Tibial nerve (tissue), 4 donors: Measurements from ENCODE around the gene TMEM186. TPM values are rescaled to one million over a fixed set of nuclear protein-coding genes. Genes with fewer than 3 reads are reported as not detected.

Source experiments
- DNase-seq, 2 donors: peaks; one replicate each; pipeline ENCODE4 v3.0.0-alpha.2; 2019; ENCODE audit warnings: low spot score in 2 of 2
- H3K27ac ChIP-seq, 4 donors: fragments of 200-600 bp; sonication (generic) in 3 of 4; one replicate each; pipeline ENCODE4 v1.5.1; 2017 to 2019; ENCODE audit warnings: mild to moderate bottlenecking in 1 of 4
- H3K27me3 ChIP-seq, 2 donors: fragments of 200-600 bp; sonication (generic) in 1 of 2; one replicate each; pipeline versions ENCODE4 v1.5.1 to v1.6.0; 2017 to 2019
- H3K36me3 ChIP-seq, 3 donors: fragments of 200-600 bp; sonication (generic); one replicate each; pipeline ENCODE4 v1.5.1; 2018 to 2019
- H3K4me1 ChIP-seq, 4 donors: fragments of 200-600 bp; sonication (generic) in 3 of 4; one replicate each; pipeline ENCODE4 v1.5.1; 2017 to 2019
- H3K4me3 ChIP-seq, 4 donors: fragments of 200-600 bp; sonication (generic) in 3 of 4; one replicate each; pipeline ENCODE4 v1.5.1; 2017 to 2019; ENCODE audit warnings: mild to moderate bottlenecking in 1 of 4, moderate library complexity in 1 of 4
- H3K9me3 ChIP-seq, 4 donors: fragments of 200-600 bp; sonication (generic) in 3 of 4; one replicate each; pipeline ENCODE4 v1.5.1; 2017 to 2019
- EP300 ChIP-seq, 2 donors: sonication (generic); formaldehyde crosslinking; IDR thresholded peaks; one replicate each; pipeline ENCODE4 v1.6.1; 2017; ENCODE audit warnings: antibody characterized with exemption in 2 of 2, mild to moderate bottlenecking in 1 of 2
- POLR2A ChIP-seq, 2 donors: fragments of 450-650 bp; IDR thresholded peaks; one replicate each; pipeline ENCODE4 v1.6.1; 2017; ENCODE audit warnings: antibody characterized with exemption in 2 of 2, mild to moderate bottlenecking in 2 of 2, moderate library complexity in 2 of 2
- WGBS, 2 donors: methylation state at CpG; one replicate each; pipeline ENCODE4 v1.1.5; 2018; 5-methylcytosine and 5-hydroxymethylcytosine counted together
- total RNA-seq, 4 donors: library from RNA; depleted of rRNA; stranded (reverse); fragments of >200 nt; gene quantifications; one replicate each; pipeline ENCODE4 v1.1.0, GENCODE V29; 2016
- TF ChIP-seq, protein P1 (sequence below), 5 experiments: fragments of 200-600 bp in 3 of 5; fragments of 450-650 bp in 2 of 5; sonication (generic) in 3 of 5; IDR thresholded peaks; one replicate each; pipeline ENCODE4 v1.5.1; 2016 to 2019; ENCODE audit warnings: antibody characterized with exemption in 5 of 5, mild to moderate bottlenecking in 3 of 5, moderate library complexity in 2 of 5

TMEM186 gene
- total RNA-seq, 4 donors from 2014 or later, result 5.7 to 9.6 (median 7.2) TPM

DNA sequence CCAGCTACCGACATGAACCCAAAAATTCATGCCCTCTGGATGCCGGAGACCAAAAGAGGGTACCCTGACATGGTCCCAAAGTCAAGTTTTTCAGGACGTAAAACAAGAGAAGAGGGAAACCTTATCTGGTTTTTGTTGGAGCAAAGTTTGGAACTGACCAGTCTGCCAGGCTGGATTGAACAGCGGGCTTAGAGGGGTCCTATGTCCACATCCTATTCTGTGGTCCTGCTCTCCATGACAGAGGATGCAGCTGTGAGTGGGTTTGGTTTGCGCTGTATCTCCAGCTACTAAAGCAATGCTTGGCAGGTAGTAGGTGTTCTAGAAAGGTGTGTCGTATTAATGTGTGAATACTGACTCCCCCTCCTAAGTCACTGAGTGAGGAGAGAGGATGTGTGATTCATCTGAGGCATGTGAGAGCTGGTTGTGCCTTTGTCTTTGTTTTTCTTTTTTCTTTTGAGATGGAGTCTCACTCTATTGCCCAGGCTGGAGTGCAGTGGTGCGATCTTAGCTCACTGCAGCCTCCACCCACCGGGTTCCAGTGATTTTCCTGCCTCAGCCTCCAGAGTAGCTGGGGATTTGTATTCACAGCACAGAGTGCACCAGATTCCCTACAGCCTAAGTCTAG lies 31.2 kb upstream of the TMEM186 start:
- no peak overlapping the region for H3K27ac ChIP-seq
- H3K9me3 ChIP-seq, result no peaks in the 10 kb centered on the region
- TF ChIP-seq POLR2A (IDR thresholded peaks at IDR 0.05) (no peak), EP300 (IDR thresholded peaks at IDR 0.05) (no peak)
- TF ChIP-seq, protein P1, sequence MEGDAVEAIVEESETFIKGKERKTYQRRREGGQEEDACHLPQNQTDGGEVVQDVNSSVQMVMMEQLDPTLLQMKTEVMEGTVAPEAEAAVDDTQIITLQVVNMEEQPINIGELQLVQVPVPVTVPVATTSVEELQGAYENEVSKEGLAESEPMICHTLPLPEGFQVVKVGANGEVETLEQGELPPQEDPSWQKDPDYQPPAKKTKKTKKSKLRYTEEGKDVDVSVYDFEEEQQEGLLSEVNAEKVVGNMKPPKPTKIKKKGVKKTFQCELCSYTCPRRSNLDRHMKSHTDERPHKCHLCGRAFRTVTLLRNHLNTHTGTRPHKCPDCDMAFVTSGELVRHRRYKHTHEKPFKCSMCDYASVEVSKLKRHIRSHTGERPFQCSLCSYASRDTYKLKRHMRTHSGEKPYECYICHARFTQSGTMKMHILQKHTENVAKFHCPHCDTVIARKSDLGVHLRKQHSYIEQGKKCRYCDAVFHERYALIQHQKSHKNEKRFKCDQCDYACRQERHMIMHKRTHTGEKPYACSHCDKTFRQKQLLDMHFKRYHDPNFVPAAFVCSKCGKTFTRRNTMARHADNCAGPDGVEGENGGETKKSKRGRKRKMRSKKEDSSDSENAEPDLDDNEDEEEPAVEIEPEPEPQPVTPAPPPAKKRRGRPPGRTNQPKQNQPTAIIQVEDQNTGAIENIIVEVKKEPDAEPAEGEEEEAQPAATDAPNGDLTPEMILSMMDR (IDR thresholded peaks at IDR 0.05), result no peak
- 92 to 95% methylated on average over 8 of the region's 8 CpGs for WGBS, 2 donors
- H3K36me3 ChIP-seq, result peaks cover 0 to 59% (median 3%) of the 10 kb centered on the region in 3 donors
- H3K4me3 ChIP-seq, result no peak overlapping the region
- H3K4me1 ChIP-seq, result peaks cover 0 to 5% (median 0%) of the 10 kb centered on the region in 4 donors
- DNase-seq, result no peak
- no peaks in the 10 kb centered on the region for H3K27me3 ChIP-seq

DNA sequence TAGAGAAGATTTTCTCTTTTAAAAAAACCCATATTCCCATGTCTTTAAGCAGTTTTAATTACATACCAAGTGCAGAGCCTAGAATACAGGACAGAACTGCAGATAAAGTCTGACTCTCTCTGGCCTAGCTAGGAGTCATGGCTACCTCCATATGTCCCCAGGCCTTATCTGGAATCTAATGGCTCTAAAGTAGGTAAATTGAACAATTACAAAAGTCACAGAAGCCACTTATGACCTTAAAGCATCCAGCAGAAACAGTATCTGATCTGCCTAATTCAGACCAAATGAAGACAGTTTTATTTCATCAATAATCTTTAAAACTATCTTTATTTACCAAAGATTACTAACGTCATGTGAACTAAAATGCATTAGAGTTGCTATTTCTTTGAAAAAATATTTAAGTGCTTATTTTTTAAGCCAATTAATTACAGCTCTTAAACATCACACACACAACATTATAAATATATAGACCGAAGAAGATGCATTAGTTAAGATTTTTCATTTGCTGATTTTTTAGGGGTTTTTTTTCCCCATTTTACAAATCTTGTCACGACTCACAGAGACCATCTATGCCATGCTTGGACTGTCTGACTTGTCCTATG lies 28.9 kb upstream of the TMEM186 start:
- H3K27me3 ChIP-seq, result no peaks in the 10 kb centered on the region
- no peak for DNase-seq
- WGBS, 2 donors, result 77% methylated on average over 3 of the region's 3 CpGs
- peaks cover 0 to 11% (median 0%) of the 10 kb centered on the region in 4 donors for H3K4me1 ChIP-seq
- no peaks in the 10 kb centered on the region for H3K9me3 ChIP-seq
- H3K36me3 ChIP-seq, result peaks cover 0 to 48% (median 3%) of the 10 kb centered on the region in 3 donors
- H3K4me3 ChIP-seq, result no peak overlapping the region
- TF ChIP-seq EP300 (IDR thresholded peaks at IDR 0.05) (no peak), POLR2A (IDR thresholded peaks at IDR 0.05) (no peak)
- TF ChIP-seq, protein P1 (IDR thresholded peaks at IDR 0.05), result no peak
- H3K27ac ChIP-seq, result no peak overlapping the region

- Histone ChIP-seq H3K27ac (no peak overlapping the region), H3K4me1 (peaks cover 0 to 12% (median 0%) of the 10 kb centered on the region in 4 donors), H3K4me3 (no peak overlapping the region), H3K27me3 (no peaks in the 10 kb centered on the region), H3K9me3 (no peaks in the 10 kb centered on the region), H3K36me3 (peaks cover 0 to 54% (median 4%) of the 10 kb centered on the region in 3 donors)
- TF ChIP-seq, protein P1 (IDR thresholded peaks at IDR 0.05), result no peak
- TF ChIP-seq EP300 (IDR thresholded peaks at IDR 0.05) (no peak), POLR2A (IDR thresholded peaks at IDR 0.05) (no peak)
- 83 to 88% methylated on average over 3 of the region's 3 CpGs for WGBS, 2 donors
- DNase-seq, result no peak
Observed at GRCh38 chr16:8822403-8822802, 25.0 kb upstream of the TMEM186 start.

DNA sequence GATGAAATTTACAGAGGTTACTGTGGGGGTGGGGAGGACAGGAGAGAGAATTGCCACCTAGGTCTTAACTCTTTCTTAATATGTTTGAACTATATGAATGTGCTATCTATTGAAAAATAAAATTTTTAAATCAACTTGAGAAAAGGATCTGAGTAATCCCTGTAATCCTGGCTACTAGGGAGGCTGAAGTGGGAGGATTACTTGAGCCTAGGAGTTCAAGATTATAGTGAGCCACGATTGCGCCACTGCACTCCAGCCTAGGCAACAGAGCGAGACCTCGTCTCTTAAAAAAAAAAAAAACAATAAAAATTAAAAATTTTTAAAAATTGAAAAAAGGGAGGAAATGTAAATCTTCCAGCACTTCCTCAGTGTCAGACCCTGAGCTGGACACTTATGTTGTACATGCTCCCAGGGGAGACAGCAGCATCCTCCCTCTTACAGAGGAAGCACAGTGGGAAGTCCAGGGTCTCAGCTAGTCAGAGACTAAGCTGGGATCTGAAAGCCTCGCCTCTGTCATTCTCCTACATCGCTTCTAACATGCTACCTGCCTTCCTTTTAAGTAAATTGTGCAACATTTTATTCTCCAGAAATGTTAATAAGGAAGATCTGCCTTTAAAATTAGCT lies 22.1 kb upstream of the TMEM186 start:
- Histone ChIP-seq H3K9me3 (no peaks in the 10 kb centered on the region), H3K27ac (no peak overlapping the region), H3K4me1 (peaks cover 0 to 14% (median 0%) of the 10 kb centered on the region in 4 donors), H3K36me3 (peaks cover 0 to 74% (median 16%) of the 10 kb centered on the region in 3 donors), H3K4me3 (no peak overlapping the region), H3K27me3 (no peaks in the 10 kb centered on the region)
- TF ChIP-seq, protein P1 (IDR thresholded peaks at IDR 0.05), result no peak
- no peak for TF ChIP-seq POLR2A (IDR thresholded peaks at IDR 0.05)
- TF ChIP-seq EP300 (IDR thresholded peaks at IDR 0.05), result no peak
- no peak for DNase-seq
- WGBS, 2 donors, result 86 to 88% methylated on average over 6 of the region's 6 CpGs
